NB4 (cell line): ENCODE data around the gene KLHDC10.

Source experiments
- DNase-seq: peaks from one replicate; pipeline ENCODE4 v3.0.0; 2010; ENCODE audit warnings: low read depth
- H3K4me3 ChIP-seq: one replicate; pipeline ENCODE4 v1.5.1; 2011; ENCODE audit warnings: mild to moderate bottlenecking, low read depth, low read length, moderate library complexity
- CTCF ChIP-seq: IDR thresholded peaks from one replicate; pipeline ENCODE4 v1.5.1; 2012; ENCODE audit warnings: low read depth, low read length
- MAX ChIP-seq: IDR thresholded peaks from 2 replicates; pipeline ENCODE4 v1.6.1; 2011; ENCODE audit warnings: low read depth, low read length
- MYC ChIP-seq: IDR thresholded peaks from 2 replicates; pipeline ENCODE4 v1.6.1; 2011; ENCODE audit warnings: low read depth, low read length
- POLR2A ChIP-seq: IDR thresholded peaks from 2 replicates; pipeline ENCODE4 v1.6.1; 2011; ENCODE audit warnings: mild to moderate bottlenecking; ENCODE audit not compliant: insufficient read length; ENCODE audit errors: extremely low read depth

The KLHDC10 gene

GRCh38 chr7:130141161-130141883 lies 71.0 kb downstream of the KLHDC10 start:
- TF ChIP-seq POLR2A (no peak), MAX (no peak), MYC (no peak), CTCF (no peak)
- no peak for DNase-seq
- H3K4me3 ChIP-seq: no peak overlapping the region

GRCh38 chr7:130141884-130142653 lies 71.7 kb downstream of the KLHDC10 start:
- no peak overlapping the region for H3K4me3 ChIP-seq
- DNase-seq: no peak
- TF ChIP-seq MYC (no peak), POLR2A (no peak), CTCF (no peak), MAX (no peak)

- DNase-seq: no peak
- no peak overlapping the region for H3K4me3 ChIP-seq
- TF ChIP-seq POLR2A: no peak
- TF ChIP-seq MYC: no peak
- TF ChIP-seq CTCF: no peak
- TF ChIP-seq MAX: no peak
These were observed 72.5 kb downstream of the KLHDC10 start for GRCh38 chr7:130142654-130143333.

GRCh38 chr7:130143334-130143732 lies 73.0 kb downstream of the KLHDC10 start:
- no peak for TF ChIP-seq MYC
- TF ChIP-seq POLR2A: no peak
- no peak for TF ChIP-seq CTCF
- no peak for TF ChIP-seq MAX
- no peak for DNase-seq
- no peak overlapping the region for H3K4me3 ChIP-seq

GRCh38 chr7:130143986-130144311 lies 73.6 kb downstream of the KLHDC10 start:
- TF ChIP-seq MAX (no peak), MYC (no peak), CTCF (no peak), POLR2A (no peak)
- DNase-seq: no peak

More at GRCh38 chr7:130143986-130144311, 73.6 kb downstream of the KLHDC10 start:
- no peak overlapping the region for H3K4me3 ChIP-seq
